HG03521 (cell line): ENCODE measurements around the gene GHRH.

Experiments used
- ATAC-seq: cut with Tn5 transposase; IDR thresholded peaks from one replicate; pipeline ENCODE4 v1.9.1; 2021; ENCODE audit warnings: mild to moderate bottlenecking, moderate library complexity; ENCODE audit not compliant: unreplicated experiment

GHRH gene

DNA sequence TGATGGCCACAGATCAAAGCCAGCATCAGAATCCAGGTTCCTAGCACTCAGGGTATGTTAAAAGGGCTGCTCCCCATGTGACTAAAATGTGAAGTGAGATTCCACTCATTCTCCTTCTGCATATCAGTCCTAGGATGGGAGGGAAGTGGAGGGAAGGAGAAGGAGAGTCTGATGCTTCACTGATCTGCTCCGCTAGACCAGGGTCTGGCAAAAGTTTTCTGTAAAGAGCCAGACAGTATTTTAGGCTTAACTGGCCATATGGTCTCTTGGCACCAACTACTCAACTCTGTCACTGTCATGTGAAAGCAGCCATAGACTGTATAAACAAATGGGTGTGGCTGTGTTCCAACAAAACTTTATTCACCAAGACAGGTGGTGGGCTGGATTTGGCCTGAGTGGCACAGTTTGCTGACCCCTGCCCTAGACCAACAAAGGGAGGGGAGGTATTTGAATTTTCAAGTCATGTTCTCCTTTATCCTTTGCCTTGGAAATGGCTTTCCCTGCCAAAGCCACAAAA, 22.6 kb downstream of the GHRH start:
- ATAC-seq = no peak

DNA sequence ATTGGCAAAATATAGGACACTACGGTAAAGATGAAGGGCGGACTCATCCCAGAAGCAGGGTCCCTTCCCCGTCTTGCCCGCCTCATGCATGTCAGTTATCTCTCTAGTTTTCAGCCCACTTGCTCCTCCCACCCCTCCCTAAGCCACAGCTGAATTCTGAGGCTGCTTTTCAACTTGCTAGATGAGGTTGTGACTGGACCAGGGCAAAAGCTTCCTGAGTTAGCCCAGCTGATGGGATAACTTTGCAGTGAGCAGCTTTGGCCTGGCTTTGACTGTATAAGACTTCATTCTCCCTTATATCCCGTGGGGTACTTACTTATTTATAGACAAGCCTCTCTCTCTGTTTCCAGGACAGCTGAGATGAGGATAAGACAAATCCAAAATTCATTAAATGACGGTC, 23.2 kb downstream of the GHRH start:
- ATAC-seq = no peak

DNA sequence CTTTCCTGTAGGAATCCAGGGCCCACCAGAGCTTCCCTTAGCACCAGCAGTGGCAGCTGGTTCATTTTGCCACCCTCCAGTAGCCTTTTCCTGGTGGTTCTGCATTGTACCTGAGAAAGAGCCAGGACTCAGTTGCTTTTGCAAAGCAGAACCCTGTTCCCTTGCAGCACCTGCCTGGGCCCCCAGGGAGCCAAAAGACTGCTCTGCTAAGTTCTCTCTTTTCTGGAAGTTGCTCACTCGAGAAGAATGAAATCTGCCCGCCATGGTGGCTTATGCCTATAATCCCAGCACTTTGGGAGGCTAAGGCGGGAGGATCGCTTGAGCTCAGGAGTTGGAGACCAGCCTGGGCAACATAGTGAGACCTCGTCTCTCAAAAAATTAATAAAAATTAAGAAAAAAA, 24.0 kb downstream of the GHRH start:
- ATAC-seq = no peak

DNA sequence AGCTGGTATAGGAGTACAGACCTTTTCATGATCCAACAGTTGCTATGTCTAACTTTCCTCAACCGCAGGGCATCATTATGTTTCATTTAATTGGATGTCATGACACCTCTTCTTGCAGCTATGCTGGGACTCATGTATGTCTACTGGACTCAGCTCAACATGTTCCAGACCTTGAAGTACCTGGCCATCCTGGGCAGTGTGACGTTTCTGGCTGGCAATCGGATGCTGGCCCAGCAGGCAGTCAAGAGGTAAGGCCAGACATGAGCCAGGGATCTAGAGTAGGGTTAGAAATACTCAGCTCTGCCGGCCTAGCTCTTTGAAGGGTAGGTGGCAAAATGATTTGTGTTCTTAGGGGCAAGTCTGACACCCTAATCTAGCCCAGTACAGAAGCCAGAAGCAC, 25.2 kb downstream of the GHRH start:
- ATAC-seq = no peak

DNA sequence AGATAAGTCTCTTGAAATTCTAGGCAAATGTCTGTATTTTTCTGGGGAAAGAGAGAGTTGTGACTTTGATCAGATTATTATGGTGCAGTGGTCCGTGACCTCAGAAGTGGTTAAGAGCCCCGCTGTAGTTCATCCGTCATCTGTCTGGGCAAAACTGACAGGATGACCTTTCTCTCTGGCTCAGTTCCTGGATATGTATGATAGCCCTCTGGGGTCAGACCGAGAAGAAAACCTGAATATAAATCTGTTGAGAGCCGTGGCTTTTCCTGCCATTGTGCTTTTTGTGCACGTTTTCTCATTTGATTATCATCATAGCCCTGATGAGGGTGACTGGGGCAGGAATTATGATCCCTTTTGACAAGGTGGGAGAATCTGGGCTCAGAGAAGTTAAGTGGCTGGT, 26.5 kb downstream of the GHRH start:
- no peak for ATAC-seq

DNA sequence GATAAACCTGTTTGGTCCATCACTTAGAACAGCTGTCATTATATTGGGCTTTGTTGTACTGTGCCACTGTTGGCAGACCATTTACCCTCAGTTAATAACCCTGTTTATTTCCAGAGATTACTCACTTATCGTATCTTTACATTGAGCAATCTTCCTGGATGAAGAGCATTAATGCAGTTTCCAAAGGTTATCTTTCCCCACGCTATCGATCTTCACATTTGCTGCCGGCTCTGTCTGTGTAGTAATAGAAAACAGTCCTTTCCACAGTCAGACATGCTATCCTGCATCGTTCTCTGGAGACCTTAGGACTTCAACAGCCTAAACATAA, 27.4 kb downstream of the GHRH start:
- ATAC-seq = no peak

DNA sequence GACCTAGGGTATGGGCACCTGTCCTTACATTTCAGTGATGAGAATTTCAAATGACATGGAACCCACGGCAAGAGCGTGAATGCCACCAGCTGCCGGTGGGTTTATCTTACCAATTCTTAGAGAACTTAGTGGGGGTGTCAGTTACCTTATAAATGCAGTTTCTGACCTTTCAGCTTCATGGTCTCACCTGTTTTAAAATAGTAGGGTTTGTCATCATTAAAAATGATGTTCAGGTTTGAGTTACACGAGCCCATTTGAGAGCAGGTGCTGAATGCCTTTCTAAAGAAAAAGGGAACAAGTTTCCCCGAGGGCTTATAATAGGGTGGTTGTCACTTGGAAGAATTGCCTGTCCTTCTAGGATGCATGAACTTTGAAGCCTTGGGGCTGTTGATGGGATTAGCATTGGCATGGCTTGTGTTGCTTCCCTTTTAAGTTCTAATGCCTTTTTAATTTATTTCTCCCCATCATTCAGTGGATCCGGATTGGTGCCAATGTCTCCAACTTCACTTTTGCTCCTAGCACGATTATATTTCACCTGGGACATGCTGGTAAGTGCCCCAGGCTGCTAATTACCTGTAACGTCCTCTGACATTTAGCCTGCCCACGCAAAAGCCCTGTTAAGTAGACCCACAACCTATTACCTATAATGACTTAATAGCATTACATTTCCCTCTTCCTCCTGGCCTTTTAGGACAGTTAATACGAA, 27.9 kb downstream of the GHRH start:
- no peak for ATAC-seq

DNA sequence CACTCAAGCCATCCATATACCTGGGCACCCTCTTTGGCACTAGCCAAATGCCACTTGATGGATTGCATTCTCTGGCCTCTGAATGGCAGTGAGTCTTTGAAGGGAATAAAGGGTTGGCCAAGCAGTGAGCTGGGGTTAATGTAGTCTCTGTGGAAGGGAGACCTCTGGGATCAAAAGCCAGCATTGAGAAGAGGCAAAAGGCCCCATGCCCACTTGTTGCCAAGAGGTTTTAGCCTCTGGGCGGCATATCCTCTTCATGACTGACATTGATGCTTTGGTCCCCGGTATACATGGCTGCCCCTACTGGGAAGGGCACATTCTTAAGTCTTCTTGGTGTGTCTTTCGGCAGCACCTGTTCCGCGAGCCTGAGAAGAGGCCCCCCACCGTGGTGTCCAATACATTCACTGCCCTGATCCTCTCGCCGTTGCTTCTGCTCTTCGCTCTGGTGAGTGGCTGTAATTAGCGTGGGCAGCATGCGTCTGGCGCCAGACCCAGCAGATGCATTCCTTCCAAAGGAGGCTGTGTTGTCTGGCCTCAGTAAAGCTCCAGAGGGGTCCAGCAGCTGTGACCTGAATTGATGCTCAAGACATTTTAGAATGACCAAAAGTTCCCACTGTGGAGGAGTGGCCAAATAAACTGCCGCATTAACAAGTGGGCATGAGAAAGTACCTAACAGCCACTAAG, 29.5 kb downstream of the GHRH start:
- no peak for ATAC-seq

DNA sequence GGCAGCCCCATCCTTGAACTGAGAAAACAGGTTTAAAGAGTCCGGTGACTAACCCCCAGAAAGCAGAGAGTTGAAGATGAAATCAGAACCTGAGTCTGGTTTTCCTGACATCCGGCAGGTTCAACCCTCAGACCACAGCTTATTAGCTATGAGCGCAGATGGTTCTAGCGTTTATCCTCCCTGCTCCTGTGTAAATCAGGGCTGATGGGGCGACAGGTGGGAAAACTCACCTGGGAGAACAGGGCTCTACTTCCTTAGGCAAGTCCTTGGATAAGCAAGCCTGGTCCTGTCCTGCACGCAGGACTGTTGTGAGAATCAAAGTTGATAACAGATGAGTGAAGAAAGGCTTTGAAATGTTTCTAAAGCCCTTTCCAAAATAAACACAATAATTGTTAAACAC, 31.4 kb downstream of the GHRH start:
- no peak for ATAC-seq

DNA sequence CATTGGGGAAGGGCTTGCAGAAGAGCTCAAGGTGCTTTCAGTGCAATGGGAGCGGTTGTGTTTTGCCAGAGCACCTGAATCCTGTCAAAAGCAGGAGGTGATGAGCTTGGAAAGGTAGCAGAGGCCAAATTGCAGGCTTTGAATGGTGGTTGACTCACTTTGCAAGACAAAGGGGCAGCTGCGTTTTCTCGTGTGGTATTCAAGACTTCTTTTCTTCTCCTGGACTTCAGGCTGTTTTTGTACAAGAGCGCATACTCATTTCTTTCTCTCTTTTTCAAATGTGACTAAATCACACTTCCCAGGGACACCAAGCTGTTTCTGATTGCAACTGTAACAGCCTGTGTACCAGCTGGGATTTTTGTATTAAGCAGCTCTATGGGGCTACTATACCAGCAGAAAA, 32.3 kb downstream of the GHRH start:
- no peak for ATAC-seq

DNA sequence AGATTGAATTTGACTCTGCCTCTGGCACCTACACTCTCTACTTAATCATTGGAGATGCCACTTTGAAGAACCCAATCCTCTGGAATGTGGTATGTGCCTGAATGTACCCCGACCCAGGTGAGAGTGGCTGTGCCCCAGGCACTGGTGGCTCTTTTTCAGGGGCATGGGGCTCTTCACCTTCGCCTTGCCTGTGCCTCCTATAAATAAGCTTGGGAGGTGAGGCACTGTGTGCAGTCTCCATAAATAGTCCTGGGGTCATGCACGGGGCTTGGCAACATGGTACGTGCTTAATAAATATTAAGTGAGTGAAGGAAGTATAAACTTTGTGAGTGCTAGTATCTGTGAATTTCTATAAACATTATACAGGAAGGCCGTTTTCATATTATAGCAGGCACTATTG, 33.0 kb downstream of the GHRH start:
- no peak for ATAC-seq

DNA sequence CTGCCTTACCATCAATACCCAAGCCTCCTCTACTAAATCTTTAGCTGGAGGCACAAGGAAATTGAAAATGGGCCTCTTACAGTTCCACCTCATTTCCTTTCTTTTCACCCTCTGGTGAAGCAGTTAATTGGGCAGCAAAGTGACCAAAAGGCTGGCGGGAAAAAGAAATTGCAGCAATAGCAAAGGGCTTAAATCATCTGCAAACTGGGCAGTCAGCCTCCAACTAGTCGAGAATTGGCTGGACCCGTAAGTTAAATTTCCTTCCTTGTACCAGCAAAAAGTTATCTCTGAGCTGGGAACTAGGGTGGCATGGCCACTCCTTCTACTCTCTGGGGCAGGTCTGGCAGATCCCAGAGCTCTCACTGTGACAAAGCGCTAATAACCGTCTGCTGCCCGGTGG, 33.5 kb downstream of the GHRH start:
- no peak for ATAC-seq

DNA sequence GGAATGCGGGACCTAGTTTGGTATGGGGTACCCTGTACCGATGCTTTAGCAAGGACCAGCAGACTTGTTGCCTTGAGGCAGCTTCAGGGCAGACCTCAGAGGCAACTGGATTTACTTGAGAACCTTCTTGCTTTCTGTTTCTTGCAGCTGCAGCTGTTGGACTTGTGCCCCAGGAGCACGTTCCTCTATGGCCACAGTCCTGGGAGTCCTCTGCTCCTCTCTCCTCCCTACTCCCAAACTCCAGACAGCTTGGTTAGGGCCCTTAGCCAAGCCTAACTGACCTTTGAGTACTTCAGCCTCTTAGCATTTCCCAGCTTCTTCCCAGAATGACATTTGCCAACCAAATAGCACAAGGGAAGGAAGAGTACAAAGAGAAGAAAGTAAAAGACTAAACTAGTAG, 34.7 kb downstream of the GHRH start:
- no peak for ATAC-seq

DNA sequence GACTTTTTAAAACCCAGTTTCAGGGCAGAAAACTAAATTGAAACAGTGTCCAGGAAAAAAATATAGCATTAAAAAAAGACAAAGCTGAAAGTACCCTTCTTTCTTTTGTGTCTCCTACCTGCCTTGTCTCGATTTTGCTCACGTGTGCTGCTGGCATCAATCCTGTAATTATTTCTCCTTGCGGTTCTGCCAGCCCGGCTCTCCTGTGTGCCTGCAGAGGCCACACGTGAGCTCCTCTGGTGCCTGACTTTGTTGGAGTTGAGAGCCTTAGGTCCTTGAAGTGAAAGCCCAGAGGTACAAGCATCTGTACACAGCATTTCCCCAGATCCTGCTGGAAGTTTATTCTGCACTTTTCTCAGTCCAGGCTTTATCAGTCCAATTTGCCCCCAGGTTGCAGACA, 36.5 kb downstream of the GHRH start:
- ATAC-seq = no peak

DNA sequence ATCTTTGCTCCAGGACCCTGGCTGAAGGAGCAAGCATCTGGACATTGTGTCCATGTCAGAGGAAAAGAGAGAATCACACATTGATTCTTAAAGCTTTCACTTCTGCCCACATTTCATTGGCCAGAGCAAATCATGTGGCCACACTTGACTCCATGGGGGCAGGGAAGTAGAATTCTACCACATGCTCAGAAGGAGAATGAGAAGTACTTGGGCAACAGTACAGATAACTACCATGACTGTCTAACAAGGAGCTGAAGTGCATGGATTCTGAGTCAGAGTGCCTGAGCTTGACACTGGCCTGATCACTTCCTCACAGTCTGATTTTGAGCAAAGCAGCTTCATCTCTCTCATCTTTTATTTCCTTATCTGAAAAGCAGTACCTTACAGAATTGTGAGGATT, 38.6 kb downstream of the GHRH start:
- no peak for ATAC-seq

DNA sequence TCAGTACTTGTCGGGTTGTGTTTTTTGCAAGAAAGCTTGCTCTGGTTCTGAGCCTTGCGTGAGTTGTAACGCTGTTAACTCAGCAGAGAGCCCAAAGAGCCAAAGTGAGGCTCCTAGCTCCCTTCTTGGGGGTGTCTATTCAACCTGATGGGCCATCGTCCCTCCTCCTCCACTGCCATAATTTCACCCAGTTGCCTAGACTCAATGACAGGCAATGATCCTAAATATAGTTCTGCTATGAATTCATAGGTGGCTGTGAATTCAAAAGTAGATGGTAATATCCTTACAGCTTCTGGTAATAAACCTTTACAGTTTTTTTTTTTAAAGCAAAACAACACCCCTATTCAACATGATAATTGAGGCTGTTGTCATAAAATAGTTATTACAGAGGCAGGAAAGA, 39.5 kb downstream of the GHRH start:
- ATAC-seq = no peak

DNA sequence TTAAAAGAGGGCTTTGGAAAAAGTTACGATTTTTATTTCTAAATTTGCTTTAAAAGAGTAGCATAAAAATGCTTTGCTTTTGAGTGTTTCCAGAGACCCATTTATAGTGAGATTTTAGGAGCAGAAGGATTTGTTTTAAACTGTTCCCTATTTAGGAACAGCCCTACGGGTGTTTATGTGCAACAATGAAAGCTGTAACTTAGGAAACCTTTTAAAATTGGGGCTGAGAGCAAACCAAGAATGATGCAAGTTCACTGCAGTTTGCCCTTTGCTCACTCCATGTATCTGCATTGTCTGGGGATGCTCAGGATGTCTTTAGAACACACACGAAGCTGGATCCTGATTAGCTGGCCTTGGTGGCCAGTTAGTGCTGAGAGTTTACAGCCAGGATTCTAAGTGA, 40.9 kb downstream of the GHRH start:
- ATAC-seq = no peak

DNA sequence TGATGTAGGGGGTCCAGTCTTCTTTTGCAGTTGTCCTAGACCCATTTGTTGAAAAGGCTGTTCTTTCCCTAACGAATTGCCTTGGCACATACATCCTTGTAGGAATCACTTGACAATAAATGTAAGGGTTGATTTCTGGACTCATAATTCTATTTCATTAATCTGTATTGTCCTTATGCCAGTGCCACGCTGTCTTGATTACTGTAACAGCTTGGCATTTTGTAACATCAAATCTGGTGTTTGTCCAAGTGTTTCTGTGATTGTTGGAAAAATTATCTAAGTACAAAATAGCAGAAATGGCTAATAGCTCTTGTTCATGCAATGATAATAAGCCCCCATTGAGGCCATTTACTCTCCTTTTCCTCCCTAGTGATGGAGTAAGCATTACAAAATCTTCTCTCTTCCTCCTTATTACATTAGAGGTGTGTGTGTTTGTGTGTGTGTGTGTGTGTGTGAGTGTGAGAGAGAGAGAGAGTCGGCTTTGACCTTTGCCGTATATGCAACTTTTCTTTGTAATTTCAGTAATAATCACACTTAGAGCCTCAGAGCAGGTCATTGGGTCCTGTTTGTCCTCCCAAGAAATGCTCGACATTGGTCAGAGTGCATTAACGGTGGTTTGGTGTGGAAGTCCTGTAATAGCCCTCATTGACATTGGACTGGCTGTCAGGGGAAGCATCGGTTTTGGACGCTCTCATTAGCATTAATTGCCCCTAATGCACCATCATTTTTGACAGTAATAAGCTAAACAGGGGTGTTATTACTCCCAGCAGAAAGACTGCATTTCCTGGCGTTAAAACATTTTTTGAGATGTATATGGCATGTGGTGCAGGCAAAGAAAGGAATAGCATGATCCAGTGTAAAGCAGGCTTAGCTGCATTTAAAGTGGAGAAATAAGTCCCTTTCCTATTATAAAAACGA, 41.6 kb downstream of the GHRH start:
- ATAC-seq = no peak

DNA sequence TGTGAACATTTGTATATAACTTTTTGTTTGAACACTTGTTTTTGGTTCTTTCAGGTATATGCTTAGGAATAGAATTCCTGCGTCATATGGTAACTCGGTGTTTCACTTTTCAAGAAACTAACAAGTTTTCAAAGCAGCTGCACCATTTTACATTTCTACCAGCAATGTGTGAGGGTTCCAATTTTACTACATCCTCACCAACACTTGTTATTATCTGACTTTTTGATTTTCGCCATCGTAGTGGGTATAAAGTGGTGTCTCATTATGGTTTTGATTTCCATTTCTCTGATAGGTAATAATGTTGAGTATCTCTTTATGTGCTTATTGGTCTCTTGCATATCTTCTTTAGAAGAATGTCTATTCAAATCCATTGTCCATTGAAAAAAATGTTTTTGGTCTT, 42.6 kb downstream of the GHRH start:
- ATAC-seq = no peak

DNA sequence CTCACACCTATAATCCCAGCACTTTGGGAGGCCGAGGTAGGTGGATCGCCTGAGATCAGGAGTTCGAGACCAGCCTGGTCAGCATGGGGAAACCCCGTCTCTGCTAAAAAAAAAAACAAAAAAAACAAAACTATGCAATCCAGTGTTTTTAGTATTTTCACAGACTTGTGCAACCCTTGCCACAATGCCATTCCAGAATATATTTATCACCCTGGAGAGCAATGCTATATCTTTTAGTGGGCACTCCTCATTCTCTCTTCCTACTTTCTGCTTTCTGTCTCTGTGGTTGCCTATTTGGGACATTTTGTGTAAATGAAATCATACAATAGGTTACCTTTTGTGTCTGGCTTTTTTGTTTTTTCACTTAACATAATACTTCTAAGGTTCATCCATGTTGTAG, 43.2 kb downstream of the GHRH start:
- no peak for ATAC-seq

DNA sequence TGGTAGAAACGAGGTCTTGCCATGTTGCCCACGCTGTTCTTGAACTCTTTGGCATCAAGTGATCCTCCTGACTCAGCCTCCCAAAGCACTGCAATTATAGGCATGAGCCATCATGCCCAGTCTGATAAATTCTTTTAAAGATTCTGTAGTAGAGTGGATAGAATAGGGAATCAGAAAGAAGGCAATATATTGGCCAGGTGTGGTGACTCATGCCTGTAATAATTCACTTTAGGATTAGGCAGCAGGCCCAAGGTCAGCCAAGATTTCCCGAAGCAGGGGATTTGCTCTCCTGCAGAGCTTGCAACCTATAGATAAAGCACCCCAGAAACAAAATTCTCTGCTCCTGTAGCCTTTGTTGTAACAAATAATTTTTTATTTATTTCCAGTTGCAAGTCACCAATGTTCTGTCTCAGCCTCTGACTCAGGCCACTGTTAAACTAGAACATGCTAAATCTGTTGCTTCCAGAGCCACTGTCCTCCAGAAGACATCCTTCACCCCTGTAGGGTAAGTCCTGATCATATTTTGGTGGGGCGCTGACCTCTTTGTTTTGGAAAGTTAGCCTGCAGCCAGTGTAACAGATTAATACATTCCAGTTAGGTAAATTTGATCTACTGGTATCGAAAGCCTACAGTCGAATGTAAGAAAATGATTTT, 51.8 kb downstream of the GHRH start:
- no peak for ATAC-seq
